ENCODE results near the gene SLC47A2. TPM values are rescaled to one million over a fixed set of nuclear protein-coding genes. Genes with fewer than 3 reads are reported as not detected.
A peak's percentile ranks its signal among the peaks of the same experiment; 100 is the strongest.

SLC47A2 gene
- polyA plus RNA-seq, 6 donors from 2014 or later = not detected

DNA sequence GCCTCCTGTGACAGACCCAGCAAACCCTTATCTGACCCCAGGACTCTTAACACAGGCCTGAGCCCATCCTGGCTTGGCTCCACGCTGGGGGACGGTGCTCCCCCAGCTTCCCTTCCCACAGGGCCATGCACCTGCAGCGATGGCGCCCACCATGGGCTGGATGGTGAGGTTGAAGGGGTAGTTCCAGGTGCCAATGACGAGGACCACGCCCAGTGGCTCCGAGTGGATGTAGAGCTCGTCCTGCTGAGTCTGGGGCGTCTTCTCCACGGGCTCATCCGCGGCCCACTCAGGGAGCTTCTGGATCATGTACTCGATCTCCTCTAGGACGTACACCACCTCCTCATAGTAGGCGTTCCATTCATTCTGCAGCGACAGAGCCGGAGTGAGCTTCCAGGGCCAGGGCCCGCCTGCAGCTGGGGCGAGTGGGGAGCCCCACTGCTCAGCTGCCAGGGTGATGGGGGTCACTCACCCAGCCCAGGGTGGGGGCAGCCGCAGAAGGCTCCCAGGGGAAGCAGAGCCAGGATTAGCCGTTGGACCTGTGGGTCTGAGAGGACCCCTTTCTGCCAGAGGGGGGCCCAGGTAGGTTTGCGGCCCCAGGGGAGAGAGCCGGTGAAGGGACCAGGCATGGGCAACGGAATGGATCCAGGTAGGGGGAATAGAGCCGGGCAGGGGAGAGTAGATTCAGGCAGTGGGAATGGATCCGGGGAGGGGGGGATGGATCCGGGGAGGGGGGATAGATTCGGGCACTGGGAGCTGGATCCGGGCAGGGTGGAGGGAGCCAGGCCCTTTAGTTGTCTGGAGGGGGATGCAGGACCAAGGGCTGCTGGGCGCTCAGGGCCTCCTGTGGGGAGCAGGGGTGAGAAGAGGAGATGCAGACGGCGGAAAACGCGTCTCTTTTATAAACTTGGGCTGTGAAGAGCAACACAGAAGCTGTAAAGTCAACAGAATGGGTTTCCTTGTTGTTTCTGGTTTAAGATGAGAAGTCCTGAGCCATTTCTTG, 27.0 kb upstream of the SLC47A2 start:
- Mint-ChIP-seq H3K36me3 (no peaks in the 10 kb centered on the region), H3K9me3 (no peaks in the 10 kb centered on the region), H3K4me1 (peaks cover 0 to 10% (median 8%) of the 10 kb centered on the region in 3 donors), H3K27me3 (peaks cover 0 to 43% (median 20%) of the 10 kb centered on the region in 3 donors), H3K27ac (no peak overlapping the region), H3K4me3 (peak overlapping the region in 5 of 8 donors; percentile 45 to 79 (median 57))
- no peak for ATAC-seq (ENCODE audit: low read depth in 2 of 2)
- no peak for DNase-seq

- no peak for DNase-seq
- H3K27ac Mint-ChIP-seq = peak overlapping the region in 1 of 6 donors; percentile 16
- no peaks in the 10 kb centered on the region for H3K9me3 Mint-ChIP-seq
- peaks cover 0 to 10% (median 8%) of the 10 kb centered on the region in 3 donors for H3K4me1 Mint-ChIP-seq
- peaks cover 0 to 33% (median 11%) of the 10 kb centered on the region in 3 donors for H3K27me3 Mint-ChIP-seq
- H3K36me3 Mint-ChIP-seq = no peaks in the 10 kb centered on the region
- peak overlapping the region in 4 of 8 donors; percentile 4 to 65 (median 41) for H3K4me3 Mint-ChIP-seq
- no peak for ATAC-seq (ENCODE audit: low read depth in 2 of 2)
Measured at GRCh38 chr17:19742495-19742894, 26.1 kb upstream of the SLC47A2 start.

DNA sequence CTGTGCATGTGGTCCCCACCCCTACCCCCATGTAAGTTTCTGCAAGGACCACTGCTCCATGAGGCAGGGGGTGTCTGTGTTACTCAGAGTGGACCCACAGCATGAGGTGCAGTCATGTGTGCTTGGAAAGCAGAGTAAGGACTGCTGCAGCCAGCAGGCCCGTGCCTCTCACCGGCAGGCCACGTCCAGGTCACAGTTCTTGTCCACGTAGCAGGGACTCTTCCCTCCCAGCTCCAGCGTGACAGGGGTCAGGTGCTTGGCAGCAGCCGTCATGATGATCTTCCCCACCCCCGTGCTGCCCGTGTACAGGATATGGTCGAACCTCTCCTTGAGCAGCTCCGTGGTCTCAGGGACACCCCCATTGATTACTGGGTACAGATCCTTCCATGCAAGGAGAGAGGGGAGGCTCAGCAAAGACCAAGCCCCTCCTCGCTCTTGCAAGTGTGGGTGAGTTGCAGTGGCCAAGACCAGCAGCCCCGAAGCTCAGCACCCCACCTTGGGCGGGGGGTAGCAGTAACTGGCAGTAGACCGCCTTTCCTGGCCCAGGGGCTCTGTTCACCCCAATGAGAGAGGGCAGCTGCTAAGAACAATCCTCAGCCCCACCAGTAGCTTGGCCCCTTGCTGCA, 25.6 kb upstream of the SLC47A2 start:
- ATAC-seq (ENCODE audit: low read depth in 2 of 2) (no peak), DNase-seq (no peak)
- Mint-ChIP-seq H3K27me3 (peaks cover 0 to 31% (median 8%) of the 10 kb centered on the region in 3 donors), H3K4me1 (peaks cover 0 to 10% (median 8%) of the 10 kb centered on the region in 3 donors), H3K4me3 (peak overlapping the region in 1 of 8 donors; percentile 10), H3K36me3 (no peaks in the 10 kb centered on the region), H3K27ac (no peak overlapping the region), H3K9me3 (no peaks in the 10 kb centered on the region)

DNA sequence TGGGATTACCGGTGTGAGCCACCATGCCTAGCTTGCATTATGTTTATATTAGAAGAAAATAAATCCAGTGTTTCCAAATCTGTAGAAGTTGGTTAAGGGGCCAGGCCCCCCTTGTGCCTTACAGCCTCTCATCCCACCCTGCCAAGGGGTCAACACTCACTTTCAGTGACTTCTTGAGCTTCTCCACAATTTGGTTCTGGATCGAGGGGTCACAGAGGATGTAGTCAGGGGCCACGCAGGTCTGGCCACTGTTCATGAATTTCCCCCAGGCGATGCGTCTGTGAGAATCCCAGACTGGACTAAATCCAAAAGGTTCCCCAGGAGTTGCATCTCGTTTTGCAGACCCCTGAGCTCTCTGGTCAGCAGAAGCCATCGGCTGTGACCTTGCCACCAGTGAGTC, 24.5 kb upstream of the SLC47A2 start:
- no peak overlapping the region for H3K4me3 Mint-ChIP-seq
- no peaks in the 10 kb centered on the region for H3K36me3 Mint-ChIP-seq
- H3K9me3 Mint-ChIP-seq = no peaks in the 10 kb centered on the region
- no peak for DNase-seq
- no peak overlapping the region for H3K27ac Mint-ChIP-seq
- peaks cover 0 to 13% (median 8%) of the 10 kb centered on the region in 3 donors for H3K4me1 Mint-ChIP-seq
- ATAC-seq (ENCODE audit: low read depth in 2 of 2) = no peak
- H3K27me3 Mint-ChIP-seq = peaks cover 0 to 22% (median under 1%) of the 10 kb centered on the region in 3 donors

DNA sequence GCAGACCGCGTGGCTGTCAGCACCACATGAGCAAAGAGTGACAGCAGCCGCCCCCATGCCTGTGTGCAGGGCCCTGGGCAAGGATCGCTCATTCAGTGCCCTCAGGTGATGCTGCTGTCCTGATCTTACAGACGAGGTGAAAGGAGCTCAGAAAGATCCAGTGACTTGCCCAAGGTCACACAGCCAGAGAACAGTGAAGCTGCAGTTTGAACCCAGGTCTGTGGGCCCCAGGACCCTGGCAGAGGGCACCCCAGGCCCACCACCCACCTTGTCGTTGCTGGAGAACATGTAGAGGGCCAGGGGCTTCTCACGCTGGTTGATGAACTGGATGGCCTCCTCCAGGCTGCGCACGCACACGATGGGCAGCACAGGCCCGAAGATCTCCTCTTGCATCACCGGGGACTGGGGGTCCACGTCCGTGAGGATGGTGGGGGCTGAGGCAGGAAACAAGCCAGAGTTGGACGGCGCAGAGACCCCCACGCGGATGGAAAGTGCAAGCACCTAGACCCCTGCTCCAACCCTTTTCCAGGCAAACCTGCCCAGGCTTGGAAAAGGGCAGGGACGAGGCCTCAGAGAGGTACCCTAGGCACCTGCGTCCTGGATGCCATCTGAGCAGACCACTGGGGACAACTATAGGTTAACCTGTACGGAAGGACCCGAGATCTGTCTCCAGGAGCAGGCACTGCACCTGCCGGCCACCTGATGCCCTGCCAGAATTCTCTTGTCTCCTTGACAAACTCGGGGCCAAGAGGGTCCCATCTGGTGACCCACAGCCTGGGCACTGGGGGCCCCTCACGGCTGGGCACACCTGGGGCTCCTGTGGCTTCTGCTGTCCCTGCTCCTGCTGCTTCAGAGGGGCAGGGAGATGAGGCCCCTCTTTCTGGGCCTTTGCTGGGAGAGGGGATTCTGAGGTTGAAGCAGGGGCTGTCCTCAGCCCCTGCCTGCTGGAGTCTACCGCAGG, 23.1 kb upstream of the SLC47A2 start:
- DNase-seq (no peak), ATAC-seq (ENCODE audit: low read depth in 2 of 2) (no peak)
- H3K27me3 Mint-ChIP-seq = peaks cover 0 to 21% (median 0%) of the 10 kb centered on the region in 3 donors
- no peaks in the 10 kb centered on the region for H3K9me3 Mint-ChIP-seq
- no peaks in the 10 kb centered on the region for H3K36me3 Mint-ChIP-seq
- peaks cover 0 to 6% (median 4%) of the 10 kb centered on the region in 3 donors for H3K4me1 Mint-ChIP-seq
- H3K27ac Mint-ChIP-seq = no peak overlapping the region
- no peak overlapping the region for H3K4me3 Mint-ChIP-seq

DNA sequence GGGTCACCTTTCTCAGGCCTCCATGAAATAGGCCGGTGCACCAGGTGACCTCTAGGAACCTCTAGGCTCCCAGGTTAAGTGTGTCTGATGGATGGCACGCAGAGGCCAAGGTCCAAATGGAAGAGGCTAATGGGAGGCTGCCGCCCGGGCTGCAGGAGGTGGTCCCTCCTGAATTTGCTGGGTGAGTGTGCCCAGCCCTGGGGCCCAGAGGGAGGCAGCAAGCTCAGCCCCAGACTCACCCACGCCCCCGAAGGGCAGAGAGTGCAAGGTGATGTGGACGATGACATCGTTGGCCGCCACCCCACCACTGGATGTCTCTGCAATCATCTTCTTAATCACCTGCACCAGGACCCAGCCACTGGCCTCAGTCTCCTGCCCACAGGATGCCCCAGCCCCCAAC, 22.4 kb upstream of the SLC47A2 start:
- Mint-ChIP-seq H3K9me3 (no peaks in the 10 kb centered on the region), H3K36me3 (no peaks in the 10 kb centered on the region), H3K27ac (no peak overlapping the region), H3K4me3 (no peak overlapping the region), H3K27me3 (peaks cover 0 to 13% (median 0%) of the 10 kb centered on the region in 3 donors), H3K4me1 (peaks cover 0 to 3% (median 0%) of the 10 kb centered on the region in 3 donors)
- DNase-seq (no peak), ATAC-seq (ENCODE audit: low read depth in 2 of 2) (no peak)

DNA sequence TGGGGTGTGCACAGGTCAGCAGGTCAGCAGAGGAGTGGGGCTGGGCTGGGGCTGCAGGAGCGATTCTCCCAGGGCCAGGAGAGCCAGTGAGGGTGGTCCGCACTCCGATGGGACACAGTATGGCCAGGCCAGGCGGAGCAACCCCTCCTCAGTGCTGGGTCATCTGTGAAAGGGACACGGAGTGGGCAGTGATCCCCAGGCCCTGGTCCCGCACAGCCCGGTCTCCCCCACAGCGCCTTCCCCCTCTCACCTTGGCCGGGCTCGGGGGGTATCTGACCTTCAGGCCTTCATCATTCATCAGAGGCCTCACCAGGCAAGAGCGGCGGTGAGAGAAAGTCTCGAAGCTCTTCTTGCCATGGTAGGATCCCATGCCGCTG, 21.7 kb upstream of the SLC47A2 start:
- H3K9me3 Mint-ChIP-seq = no peaks in the 10 kb centered on the region
- ATAC-seq (ENCODE audit: low read depth in 2 of 2) (no peak), DNase-seq (no peak)
- H3K27ac Mint-ChIP-seq = no peak overlapping the region
- H3K4me1 Mint-ChIP-seq = peaks cover 0 to 3% (median 0%) of the 10 kb centered on the region in 3 donors
- H3K27me3 Mint-ChIP-seq = peaks cover 0 to 7% (median 0%) of the 10 kb centered on the region in 3 donors
- H3K4me3 Mint-ChIP-seq = no peak overlapping the region
- no peaks in the 10 kb centered on the region for H3K36me3 Mint-ChIP-seq

DNA sequence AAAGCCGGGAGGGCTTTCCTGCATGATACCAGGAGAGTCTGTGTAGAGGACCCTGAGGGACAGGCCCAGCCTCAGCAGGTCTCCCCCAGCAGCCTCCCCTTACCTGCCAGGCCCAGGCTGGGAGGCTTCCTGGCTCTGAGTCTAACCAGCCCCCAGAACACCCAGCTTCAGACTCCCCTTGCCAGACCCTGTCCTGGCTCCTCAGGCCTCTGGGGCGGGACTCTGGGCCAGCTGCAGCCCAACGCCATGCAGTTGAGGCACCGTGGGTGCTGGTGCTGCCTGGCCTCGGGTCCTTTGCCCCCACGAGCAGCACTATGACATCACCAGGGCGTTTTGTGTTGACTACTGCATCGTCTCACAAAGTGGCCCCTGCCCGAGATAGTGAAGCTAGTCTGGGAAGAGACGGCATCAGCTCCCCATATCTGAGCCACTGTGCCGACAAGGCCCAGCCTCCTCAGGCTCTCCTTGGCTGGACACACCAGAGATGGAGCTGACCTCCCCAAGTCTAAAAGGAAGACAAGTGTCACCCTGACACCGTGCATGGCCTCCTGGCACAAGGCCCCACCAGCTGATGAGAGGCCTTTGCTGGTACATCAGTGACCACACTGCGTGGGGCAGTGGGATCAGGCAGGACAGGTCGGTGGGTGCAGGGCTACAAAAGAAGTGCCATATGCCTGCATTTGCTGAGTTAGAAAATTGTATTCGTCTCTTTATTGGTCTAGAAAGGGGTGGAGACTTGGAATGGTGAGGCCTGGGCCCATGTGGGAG, 21.1 kb upstream of the SLC47A2 start:
- no peaks in the 10 kb centered on the region for H3K36me3 Mint-ChIP-seq
- no peaks in the 10 kb centered on the region for H3K9me3 Mint-ChIP-seq
- H3K27me3 Mint-ChIP-seq = peaks cover 0 to 2% (median 0%) of the 10 kb centered on the region in 3 donors
- DNase-seq (no peak), ATAC-seq (ENCODE audit: low read depth in 2 of 2) (no peak)
- peaks cover 0 to 3% (median 0%) of the 10 kb centered on the region in 3 donors for H3K4me1 Mint-ChIP-seq
- no peak overlapping the region for H3K27ac Mint-ChIP-seq
- no peak overlapping the region for H3K4me3 Mint-ChIP-seq

GRCh38 chr17:19736071-19736470, 19.7 kb upstream of the SLC47A2 start:
- peaks cover 0 to 3% (median 0%) of the 10 kb centered on the region in 3 donors for H3K4me1 Mint-ChIP-seq
- H3K27me3 Mint-ChIP-seq = peaks cover 0 to under 1% (median 0%) of the 10 kb centered on the region in 3 donors
- no peak for DNase-seq
- no peaks in the 10 kb centered on the region for H3K36me3 Mint-ChIP-seq
- no peaks in the 10 kb centered on the region for H3K9me3 Mint-ChIP-seq
- H3K27ac Mint-ChIP-seq = peak overlapping the region in 1 of 6 donors; percentile 27
- ATAC-seq (ENCODE audit: low read depth in 2 of 2) = no peak
- H3K4me3 Mint-ChIP-seq = no peak overlapping the region

DNA sequence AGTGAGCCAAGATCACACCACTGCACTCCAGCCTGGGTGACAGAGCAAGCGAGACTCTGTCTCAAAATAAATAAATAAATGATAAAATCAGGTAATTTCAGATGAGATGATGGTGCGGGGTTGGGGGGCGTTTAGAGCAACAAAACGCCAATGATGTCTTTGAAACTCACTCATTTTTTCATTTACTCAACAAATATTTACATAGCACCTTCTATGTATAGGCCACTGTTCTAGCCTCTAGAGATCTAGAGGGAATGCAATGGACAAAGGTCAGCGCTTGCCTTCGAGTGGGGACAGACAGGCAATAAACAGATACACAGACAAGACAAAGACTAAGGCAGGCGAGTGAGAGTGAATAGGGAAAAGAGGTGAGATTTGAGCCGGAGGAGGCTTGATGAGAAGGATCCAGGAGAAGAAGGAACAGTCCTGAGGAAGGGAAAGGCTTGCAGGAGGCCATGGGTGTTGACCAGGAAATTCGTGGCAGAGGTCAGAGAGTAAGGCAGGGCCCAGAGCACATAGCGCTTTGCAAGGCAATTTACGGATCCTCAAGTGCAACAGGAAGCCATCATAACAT, 17.7 kb upstream of the SLC47A2 start:
- DNase-seq (no peak), ATAC-seq (ENCODE audit: low read depth in 2 of 2) (no peak)
- no peaks in the 10 kb centered on the region for H3K36me3 Mint-ChIP-seq
- peaks cover 0 to 3% (median 0%) of the 10 kb centered on the region in 3 donors for H3K4me1 Mint-ChIP-seq
- H3K27me3 Mint-ChIP-seq = peaks cover 0 to 7% (median 7%) of the 10 kb centered on the region in 3 donors
- H3K4me3 Mint-ChIP-seq = no peak overlapping the region
- no peaks in the 10 kb centered on the region for H3K9me3 Mint-ChIP-seq
- H3K27ac Mint-ChIP-seq = peak overlapping the region in 1 of 6 donors; percentile 17

DNA sequence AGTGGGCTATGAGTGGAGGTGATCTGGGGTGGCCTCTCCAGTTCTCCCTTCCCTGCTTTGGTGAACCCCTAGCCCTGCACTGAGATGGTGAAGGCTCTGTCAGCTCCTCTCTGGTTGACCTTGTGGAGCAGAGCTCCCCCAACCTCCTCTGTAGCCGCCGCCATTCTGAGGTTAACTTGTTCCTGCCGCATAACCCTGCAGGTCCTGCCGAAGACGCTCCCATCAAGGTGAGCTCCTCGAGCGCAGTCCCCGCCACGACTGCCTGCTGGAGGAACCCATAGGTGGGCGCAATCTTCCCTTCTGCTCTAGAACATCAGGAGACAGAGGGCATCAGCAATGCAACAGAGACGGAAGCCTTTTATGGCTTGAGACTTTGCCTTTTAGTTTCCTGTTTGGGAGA, 15.2 kb upstream of the SLC47A2 start:
- Mint-ChIP-seq H3K4me1 (peaks cover 0 to 3% (median 0%) of the 10 kb centered on the region in 3 donors), H3K4me3 (no peak overlapping the region), H3K27ac (peak overlapping the region in 1 of 6 donors; percentile 47), H3K9me3 (no peaks in the 10 kb centered on the region), H3K36me3 (no peaks in the 10 kb centered on the region), H3K27me3 (peaks cover 0 to 7% (median 7%) of the 10 kb centered on the region in 3 donors)
- no peak for DNase-seq
- ATAC-seq (ENCODE audit: low read depth in 2 of 2) = no peak

DNA sequence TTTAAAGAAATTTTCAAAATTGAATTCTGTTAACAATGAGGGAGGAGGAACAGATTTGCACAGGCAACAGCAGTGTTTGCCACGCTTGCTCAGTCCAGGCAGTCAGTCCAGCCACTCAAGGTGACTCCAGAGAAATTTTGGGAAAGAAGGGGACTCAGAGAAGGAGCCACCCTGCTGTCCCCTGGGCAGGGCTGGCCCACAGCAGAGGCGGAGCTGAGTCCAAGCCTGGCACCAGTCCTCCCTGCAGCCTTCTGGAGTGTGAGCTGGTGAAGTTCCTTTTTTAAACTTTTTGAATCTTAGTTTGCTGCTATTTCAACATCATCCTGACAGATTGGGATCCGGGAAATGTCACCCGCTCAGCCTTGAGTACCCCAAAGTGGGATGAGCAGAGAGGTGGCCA, 14.5 kb upstream of the SLC47A2 start:
- no peaks in the 10 kb centered on the region for H3K9me3 Mint-ChIP-seq
- no peak overlapping the region for H3K4me3 Mint-ChIP-seq
- H3K27ac Mint-ChIP-seq = no peak overlapping the region
- H3K27me3 Mint-ChIP-seq = peaks cover 0 to 7% (median 7%) of the 10 kb centered on the region in 3 donors
- H3K36me3 Mint-ChIP-seq = no peaks in the 10 kb centered on the region
- ATAC-seq (ENCODE audit: low read depth in 2 of 2) (no peak), DNase-seq (no peak)
- H3K4me1 Mint-ChIP-seq = no peaks in the 10 kb centered on the region
